IMR-90 (cell line): Measurements from ENCODE around the gene PRICKLE2. TPM values are rescaled to one million over a fixed set of nuclear protein-coding genes. Genes with fewer than 3 reads are reported as not detected.

ENCODE experiments used
- ATAC-seq: fragments of 200-7000 bp; cut with Tn5 transposase; 2 replicates; pipeline ENCODE4 v1.9.1; 2020; ENCODE audit warnings: low read depth, mild to moderate bottlenecking, moderate library complexity
- BruUV-seq: library from RNA; stranded (reverse); fragments of 400-500 nt; replicated peaks from 2 replicates; lab custom pipeline; 2021; lab: Mats Ljungman, UMichigan
- CTCF ChIA-PET: fragments of 300-600 bp; formaldehyde crosslinking; extraction: SDS; loops from one replicate; lab custom pipeline; 2021; ENCODE audit warnings: antibody characterized with exemption; lab: Yijun Ruan, JAX
- POLR2A ChIA-PET: fragments of 300-600 bp; sonication (Branson Sonifier 250); formaldehyde crosslinking; loops from one replicate; lab custom pipeline; 2022; ENCODE audit warnings: antibody characterized with exemption; ENCODE audit not compliant: unreplicated experiment; lab: Charles Lee
- DNase-seq: peaks from one replicate; pipeline ENCODE4 v3.0.0; 2013
- H2AFZ ChIP-seq: replicated peaks from 2 replicates; pipeline ENCODE3; 2013; ENCODE audit warnings: low read length, mild to moderate bottlenecking; ENCODE audit not compliant: poor library complexity
- H2AK5ac ChIP-seq: 2 replicates; pipeline ENCODE4 v1.6.1; 2013; ENCODE audit warnings: low read depth, low read length, inconsistent platforms
- H2AK9ac ChIP-seq: replicated peaks from 2 replicates; pipeline ENCODE3; 2013; ENCODE audit warnings: mild to moderate bottlenecking, low read depth, low read length, moderate library complexity; ENCODE audit not compliant: poor library complexity
- H2BK120ac ChIP-seq: 2 replicates; pipeline ENCODE4 v1.6.1; 2013; ENCODE audit warnings: low read depth, low read length, inconsistent platforms
- H2BK15ac ChIP-seq: 3 replicates; pipeline ENCODE4 v1.6.1; 2013; ENCODE audit warnings: low read depth, low read length, inconsistent platforms
- H2BK20ac ChIP-seq: 2 replicates; pipeline ENCODE4 v1.6.1; 2013; ENCODE audit warnings: low read depth, mild to moderate bottlenecking, inconsistent platforms, low read length, moderate library complexity
- H2BK5ac ChIP-seq: 2 replicates; pipeline ENCODE4 v1.6.1; 2013; ENCODE audit warnings: mild to moderate bottlenecking, low read depth, low read length, inconsistent platforms; ENCODE audit not compliant: poor library complexity, severe bottlenecking
- H3K14ac ChIP-seq: replicated peaks from 2 replicates; pipeline ENCODE4 v1.6.1; 2013; ENCODE audit warnings: low read depth, low read length, inconsistent platforms
- H3K18ac ChIP-seq: 2 replicates; pipeline ENCODE4 v1.6.1; 2013; ENCODE audit warnings: low read depth, low read length, control low read depth
- H3K23ac ChIP-seq: 2 replicates; pipeline ENCODE4 v1.6.1; 2013; ENCODE audit warnings: low read depth, low read length, inconsistent platforms
- H3K27ac ChIP-seq: 2 replicates; pipeline ENCODE4 v1.5.1; 2013; ENCODE audit warnings: mild to moderate bottlenecking, control low read depth, low read length; ENCODE audit not compliant: insufficient read depth
- H3K27me3 ChIP-seq: 2 replicates; pipeline ENCODE4 v1.6.1; 2013; ENCODE audit warnings: low read length; ENCODE audit not compliant: control insufficient read depth, insufficient read depth
- H3K36me3 ChIP-seq: 2 replicates; pipeline ENCODE4 v1.6.1; 2013; ENCODE audit warnings: low read length, mixed read lengths; ENCODE audit not compliant: control insufficient read depth, insufficient read depth
- H3K4ac ChIP-seq: 2 replicates; pipeline ENCODE4 v1.6.1; 2013; ENCODE audit warnings: low read depth, low read length, inconsistent platforms
- H3K4me1 ChIP-seq: 2 replicates; pipeline ENCODE4 v1.6.1; 2013; ENCODE audit warnings: low read length, mixed read lengths; ENCODE audit not compliant: control insufficient read depth, insufficient read depth
- H3K4me2 ChIP-seq: 2 replicates; pipeline ENCODE4 v1.6.1; 2013; ENCODE audit warnings: low read depth, mild to moderate bottlenecking, control low read depth, low read length, moderate library complexity
- H3K4me3 ChIP-seq: 2 replicates; pipeline ENCODE4 v1.5.1; 2013; ENCODE audit warnings: low read depth, mild to moderate bottlenecking, control low read depth, low read length, moderate library complexity; ENCODE audit not compliant: insufficient read depth
- H3K56ac ChIP-seq: 2 replicates; pipeline ENCODE4 v1.6.1; 2013; ENCODE audit warnings: low read length, inconsistent platforms; ENCODE audit not compliant: insufficient read depth; ENCODE audit errors: extremely low read depth
- H3K79me1 ChIP-seq, 2 experiments: 2 replicates each; pipeline ENCODE4 v1.6.1; 2013; ENCODE audit warnings: low read length in 2 of 2, inconsistent platforms in 1 of 2, low read depth in 1 of 2
- H3K9ac ChIP-seq: 2 replicates; pipeline ENCODE4 v1.6.1; 2013; ENCODE audit warnings: low read depth, low read length, control low read depth
- H3K9me1 ChIP-seq: 2 replicates; pipeline ENCODE4 v1.6.1; 2013; ENCODE audit warnings: low read length, inconsistent platforms; ENCODE audit not compliant: insufficient read depth
- H3K9me3 ChIP-seq: 2 replicates; pipeline ENCODE4 v1.6.1; 2013; ENCODE audit warnings: low read length; ENCODE audit not compliant: control insufficient read depth, insufficient read depth
- H4K20me1 ChIP-seq: 2 replicates; pipeline ENCODE4 v1.6.1; 2013; ENCODE audit warnings: low read length, inconsistent platforms; ENCODE audit not compliant: insufficient read depth
- H4K5ac ChIP-seq: 2 replicates; pipeline ENCODE4 v1.6.1; 2013; ENCODE audit warnings: mild to moderate bottlenecking, low read depth, low read length, control low read depth
- H4K8ac ChIP-seq, 2 experiments: 2 replicates each; pipeline ENCODE4 v1.6.1; 2013; ENCODE audit warnings: low read depth in 2 of 2, low read length in 2 of 2, control low read depth in 1 of 2, inconsistent platforms in 1 of 2
- H4K91ac ChIP-seq: 2 replicates; pipeline ENCODE4 v1.6.1; 2013; ENCODE audit warnings: low read depth, low read length, inconsistent platforms; ENCODE audit not compliant: insufficient read depth
- FOS ChIP-seq: fragments of 150-350 bp; IDR thresholded peaks from 2 replicates; pipeline ENCODE4 v1.6.1; 2016; ENCODE audit warnings: low read depth, low read length
- RFX5 ChIP-seq: IDR thresholded peaks from 2 replicates; pipeline ENCODE4 v1.8.0; 2012; ENCODE audit warnings: low read depth, mild to moderate bottlenecking, low read length, moderate library complexity
- WGBS, 2 experiments: methylation state at CpG; one replicate each; pipeline versions ENCODE4 v1.1.5 to v1.1.7; 2013; ENCODE audit warnings: missing lambda C conversion rate in 2 of 2; ENCODE audit not compliant: insufficient read length in 1 of 2; ENCODE audit errors: extremely low coverage in 2 of 2; 5-methylcytosine and 5-hydroxymethylcytosine counted together
- dilution Hi-C: fragments of 300-500 bp; cut with HindIII; formaldehyde crosslinking; loops from one replicate; pipeline ENCODE4 v1.14.3; 2018; ENCODE audit warnings: low sequenced_read_pairs; ENCODE audit not compliant: unreplicated experiment
- in situ Hi-C: fragments of 300-500 bp; cut with MboI; formaldehyde crosslinking; loops from 3 replicates; pipeline ENCODE4 v1.14.3; 2019; ENCODE audit warnings: low sequenced_read_pairs, inconsistent platforms, mixed read lengths
- intact Hi-C: fragments of 100-400 bp; cut with micrococcal nuclease; formaldehyde crosslinking; loops from 2 replicates; pipeline ENCODE4 v1.10.0; 2022
- polyA plus RNA-seq, 3 experiments: library from polyadenylated mRNA; depleted of rRNA; stranded (reverse); fragments of >200 nt; gene quantifications; 2 replicates each; pipeline ENCODE4 v1.2.3, GENCODE V29; 2012; ENCODE audit warnings: low replicate concordance in 1 of 3
- total RNA-seq: library from RNA; depleted of rRNA; stranded (reverse); fragments of >200 nt; gene quantifications from 2 replicates; pipeline ENCODE4 v1.2.3, GENCODE V29; 2012
- TF ChIP-seq, protein P1 (sequence below): conservative IDR thresholded peaks from 2 replicates; pipeline ENCODE4 v1.5.1; 2012; ENCODE audit warnings: mild to moderate bottlenecking, low read depth, low read length, improper control_type of control experiment

Gene PRICKLE2
- total and polyA plus RNA-seq, 2 of the 4 experiments (the other 2 are of a cell fraction): 4.1 to 14.2 TPM

GRCh38 chr3:64102147-64102546 is 123.1 kb downstream of the PRICKLE2 start:
- H3K79me1 ChIP-seq: peaks cover 12 to 55% of the 10 kb centered on the region in 2 experiments; a peak in 2 of 4 replicates
- TF ChIP-seq RFX5 (no peak), FOS (no peak)
- TF ChIP-seq, protein P1, sequence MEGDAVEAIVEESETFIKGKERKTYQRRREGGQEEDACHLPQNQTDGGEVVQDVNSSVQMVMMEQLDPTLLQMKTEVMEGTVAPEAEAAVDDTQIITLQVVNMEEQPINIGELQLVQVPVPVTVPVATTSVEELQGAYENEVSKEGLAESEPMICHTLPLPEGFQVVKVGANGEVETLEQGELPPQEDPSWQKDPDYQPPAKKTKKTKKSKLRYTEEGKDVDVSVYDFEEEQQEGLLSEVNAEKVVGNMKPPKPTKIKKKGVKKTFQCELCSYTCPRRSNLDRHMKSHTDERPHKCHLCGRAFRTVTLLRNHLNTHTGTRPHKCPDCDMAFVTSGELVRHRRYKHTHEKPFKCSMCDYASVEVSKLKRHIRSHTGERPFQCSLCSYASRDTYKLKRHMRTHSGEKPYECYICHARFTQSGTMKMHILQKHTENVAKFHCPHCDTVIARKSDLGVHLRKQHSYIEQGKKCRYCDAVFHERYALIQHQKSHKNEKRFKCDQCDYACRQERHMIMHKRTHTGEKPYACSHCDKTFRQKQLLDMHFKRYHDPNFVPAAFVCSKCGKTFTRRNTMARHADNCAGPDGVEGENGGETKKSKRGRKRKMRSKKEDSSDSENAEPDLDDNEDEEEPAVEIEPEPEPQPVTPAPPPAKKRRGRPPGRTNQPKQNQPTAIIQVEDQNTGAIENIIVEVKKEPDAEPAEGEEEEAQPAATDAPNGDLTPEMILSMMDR: no peak
- no peak overlapping the region for H2BK20ac ChIP-seq
- H2AK9ac ChIP-seq: no peak overlapping the region
- no peak overlapping the region for H2AK5ac ChIP-seq
- no peaks in the 10 kb centered on the region for H3K27me3 ChIP-seq
- no peak overlapping the region for H3K9ac ChIP-seq
- POLR2A ChIA-PET: no interaction called here
- H2BK120ac ChIP-seq: no peak overlapping the region
- DNase-seq (no peak), ATAC-seq (no peak)
- peaks cover 25% of the 10 kb centered on the region for H3K36me3 ChIP-seq
- BruUV-seq: no TSS peak
- no peak overlapping the region for H3K4me3 ChIP-seq
- no peak overlapping the region for H3K27ac ChIP-seq
- in situ Hi-C loops: no loop called here
- no peak overlapping the region for H3K14ac ChIP-seq
- H3K56ac ChIP-seq: no peak overlapping the region
- no peak overlapping the region for H4K8ac ChIP-seq
- no peak overlapping the region for H3K4ac ChIP-seq
- no peak overlapping the region for H4K5ac ChIP-seq
- dilution Hi-C loops: no loop called here
- no peak overlapping the region for H2BK15ac ChIP-seq
- CTCF ChIA-PET: no interaction called here
- peaks cover 28% of the 10 kb centered on the region for H3K9me1 ChIP-seq
- H2BK5ac ChIP-seq: no peak overlapping the region
- H2AFZ ChIP-seq: no peak overlapping the region
- intact Hi-C loops: no loop called here
- peaks cover 8% of the 10 kb centered on the region for H3K4me1 ChIP-seq
- H4K91ac ChIP-seq: no peak overlapping the region
- no peak overlapping the region for H3K4me2 ChIP-seq
- WGBS, 2 experiments: no CpG with 5 or more reads among the region's 2 CpGs
- no peaks in the 10 kb centered on the region for H3K9me3 ChIP-seq
- H4K20me1 ChIP-seq: peaks cover 15% of the 10 kb centered on the region; the same call in 1 of the 2 replicates
- H3K23ac ChIP-seq: no peak overlapping the region
- H3K18ac ChIP-seq: no peak overlapping the region
